Panc1 (cell line): ENCODE data around the gene CCT7. TPM values are rescaled to one million over a fixed set of nuclear protein-coding genes. Genes with fewer than 3 reads are reported as not detected.
A peak's percentile ranks its signal among the peaks of the same experiment; 100 is the strongest.

Source experiments
- ATAC-seq: fragments of 200-7000 bp; cut with Tn5 transposase; 2 replicates; pipeline ENCODE4 v1.9.1; 2020; ENCODE audit warnings: mild to moderate bottlenecking, moderate library complexity
- BruUV-seq: library from RNA; stranded (reverse); fragments of 400-500 nt; replicated peaks from 2 replicates; lab custom pipeline; 2021; lab: Mats Ljungman, UMichigan
- CTCF ChIA-PET: fragments of 300-600 bp; sonication (Branson Sonifier 250); formaldehyde crosslinking; loops from one replicate; lab custom pipeline; 2022; ENCODE audit warnings: antibody characterized with exemption; lab: Charles Lee
- POLR2A ChIA-PET: fragments of 300-600 bp; sonication (Branson Sonifier 250); formaldehyde crosslinking; loops from one replicate; lab custom pipeline; 2022; ENCODE audit warnings: antibody characterized with exemption; lab: Charles Lee
- DNase-seq: peaks from one replicate; pipeline ENCODE4 v3.0.0-alpha.2; 2010; ENCODE audit warnings: low read depth, low spot score
- H3K27ac ChIP-seq: 2 replicates; pipeline ENCODE4 v1.5.1; 2011; ENCODE audit warnings: mild to moderate bottlenecking, low read length, inconsistent platforms
- H3K27me3 ChIP-seq: fragments of 200-500 bp; sonication (Bioruptor generic); 2 replicates; pipeline ENCODE4 v1.6.0; 2014; ENCODE audit warnings: low read length, inconsistent platforms; ENCODE audit not compliant: control insufficient read depth, insufficient read depth
- H3K36me3 ChIP-seq: fragments of 200-500 bp; sonication (Bioruptor generic); 2 replicates; pipeline ENCODE4 v1.5.1; 2014; ENCODE audit warnings: inconsistent platforms, mild to moderate bottlenecking, low read length, moderate library complexity; ENCODE audit not compliant: control insufficient read depth, insufficient read depth
- H3K4me1 ChIP-seq: 2 replicates; pipeline ENCODE4 v1.5.1; 2011; ENCODE audit warnings: inconsistent platforms, mild to moderate bottlenecking, low read length, moderate library complexity; ENCODE audit not compliant: control insufficient read depth, insufficient read depth
- H3K4me3 ChIP-seq, 2 experiments: 2 replicates each; pipeline ENCODE4 v1.5.1; 2011 to 2012; ENCODE audit warnings: low read depth in 2 of 2, low read length in 2 of 2, mild to moderate bottlenecking in 2 of 2, inconsistent platforms in 1 of 2, moderate library complexity in 1 of 2
- H3K9me3 ChIP-seq: fragments of 200-500 bp; sonication (Bioruptor generic); 2 replicates; pipeline ENCODE4 v1.5.1; 2014; ENCODE audit warnings: low read depth, mild to moderate bottlenecking, inconsistent platforms, low read length, moderate library complexity; ENCODE audit not compliant: control insufficient read depth, insufficient read depth
- POLR2AphosphoS5 ChIP-seq: IDR thresholded peaks from 2 replicates; pipeline ENCODE4 v1.6.1; 2012; ENCODE audit warnings: mild to moderate bottlenecking, low read depth, low read length, moderate library complexity
- SIN3A ChIP-seq: IDR thresholded peaks from 2 replicates; pipeline ENCODE4 v1.6.1; 2012; ENCODE audit warnings: low read depth, mild to moderate bottlenecking, low read length, moderate library complexity, borderline replicate concordance; ENCODE audit not compliant: insufficient read depth
- TCF7L2 ChIP-seq: IDR thresholded peaks from 2 replicates; pipeline ENCODE4 v1.6.1; 2011; ENCODE audit warnings: mild to moderate bottlenecking, low read depth, low read length, inconsistent platforms
- in situ Hi-C: cut with HindIII; loops from 2 replicates; pipeline ENCODE4 v1.10.0; 2016; ENCODE audit warnings: low sequenced_read_pairs, low pct_unique_long_range_greater_than_20kb
- intact Hi-C: fragments of 100-400 bp; cut with micrococcal nuclease; formaldehyde crosslinking; loops from one replicate; pipeline ENCODE4 v1.10.0; 2022; ENCODE audit not compliant: unreplicated experiment
- total RNA-seq: library from RNA; stranded (reverse); gene quantifications from one replicate; pipeline ENCODE4 v1.2.1, GENCODE V29; 2021; ENCODE audit not compliant: unreplicated experiment
- TF ChIP-seq, protein P1 (sequence below), 2 experiments: IDR thresholded peaks; 2 replicates each; pipeline ENCODE4 v1.6.1; 2011 to 2012; ENCODE audit warnings: low read depth in 2 of 2, control low read depth in 1 of 2, low read length in 1 of 2, mild to moderate bottlenecking in 1 of 2, moderate library complexity in 1 of 2; ENCODE audit not compliant: insufficient read depth in 1 of 2
- TF ChIP-seq, protein P2 (sequence below): fragments of 450-650 bp; IDR thresholded peaks from 2 replicates; pipeline ENCODE4 v1.5.1; 2017; ENCODE audit warnings: mild to moderate bottlenecking

The CCT7 gene
- total RNA-seq, 1 experiment from 2014 or later = 426 TPM

DNA sequence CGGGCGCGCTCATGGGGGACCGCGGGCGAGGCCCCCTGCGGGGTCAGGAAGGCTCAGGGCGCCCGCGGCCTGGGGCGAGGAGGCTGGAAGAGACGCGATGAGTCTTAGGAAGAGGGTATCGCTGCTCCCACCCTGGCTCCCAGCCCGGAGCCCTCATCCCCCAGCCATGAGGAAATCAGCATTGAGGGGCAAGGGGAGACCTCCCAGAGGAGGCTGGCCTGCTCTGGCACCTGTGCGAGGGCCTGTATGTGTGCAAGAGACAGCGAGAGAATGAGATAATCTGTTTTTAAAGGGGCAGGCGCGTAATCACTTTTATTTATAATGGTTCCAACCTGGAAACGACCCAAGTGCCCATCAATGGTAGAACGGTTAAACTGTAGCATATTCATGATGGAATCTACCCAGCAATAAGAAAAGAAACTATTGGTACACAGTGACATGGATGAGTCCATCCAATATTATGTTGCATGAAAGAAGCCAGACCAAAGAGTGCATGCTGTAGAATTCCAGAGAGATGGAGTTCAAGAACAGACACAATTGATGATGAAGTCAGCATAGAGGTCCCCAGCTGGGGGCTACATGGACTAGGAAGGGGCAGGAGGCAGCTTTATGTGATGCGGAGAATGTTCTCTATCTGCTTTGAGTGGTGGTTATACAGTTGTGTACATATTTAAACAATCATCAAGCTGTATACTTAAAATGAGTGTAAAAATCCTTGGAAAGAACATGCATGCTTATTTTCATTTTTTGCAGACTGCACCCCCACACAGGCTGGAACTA lies 35.8 kb downstream of the CCT7 start:
- BruUV-seq = no TSS peak
- Histone ChIP-seq H3K27ac (no peak overlapping the region; the same call in 1 of the 2 replicates), H3K4me3 (peak overlapping the region; percentile 43 to 52), H3K36me3 (no peaks in the 10 kb centered on the region; the same call in 1 of the 2 replicates), H3K27me3 (no peaks in the 10 kb centered on the region), H3K9me3 (no peaks in the 10 kb centered on the region), H3K4me1 (peaks cover 4% of the 10 kb centered on the region; the same call in 1 of the 2 replicates)
- TF ChIP-seq, protein P1, sequence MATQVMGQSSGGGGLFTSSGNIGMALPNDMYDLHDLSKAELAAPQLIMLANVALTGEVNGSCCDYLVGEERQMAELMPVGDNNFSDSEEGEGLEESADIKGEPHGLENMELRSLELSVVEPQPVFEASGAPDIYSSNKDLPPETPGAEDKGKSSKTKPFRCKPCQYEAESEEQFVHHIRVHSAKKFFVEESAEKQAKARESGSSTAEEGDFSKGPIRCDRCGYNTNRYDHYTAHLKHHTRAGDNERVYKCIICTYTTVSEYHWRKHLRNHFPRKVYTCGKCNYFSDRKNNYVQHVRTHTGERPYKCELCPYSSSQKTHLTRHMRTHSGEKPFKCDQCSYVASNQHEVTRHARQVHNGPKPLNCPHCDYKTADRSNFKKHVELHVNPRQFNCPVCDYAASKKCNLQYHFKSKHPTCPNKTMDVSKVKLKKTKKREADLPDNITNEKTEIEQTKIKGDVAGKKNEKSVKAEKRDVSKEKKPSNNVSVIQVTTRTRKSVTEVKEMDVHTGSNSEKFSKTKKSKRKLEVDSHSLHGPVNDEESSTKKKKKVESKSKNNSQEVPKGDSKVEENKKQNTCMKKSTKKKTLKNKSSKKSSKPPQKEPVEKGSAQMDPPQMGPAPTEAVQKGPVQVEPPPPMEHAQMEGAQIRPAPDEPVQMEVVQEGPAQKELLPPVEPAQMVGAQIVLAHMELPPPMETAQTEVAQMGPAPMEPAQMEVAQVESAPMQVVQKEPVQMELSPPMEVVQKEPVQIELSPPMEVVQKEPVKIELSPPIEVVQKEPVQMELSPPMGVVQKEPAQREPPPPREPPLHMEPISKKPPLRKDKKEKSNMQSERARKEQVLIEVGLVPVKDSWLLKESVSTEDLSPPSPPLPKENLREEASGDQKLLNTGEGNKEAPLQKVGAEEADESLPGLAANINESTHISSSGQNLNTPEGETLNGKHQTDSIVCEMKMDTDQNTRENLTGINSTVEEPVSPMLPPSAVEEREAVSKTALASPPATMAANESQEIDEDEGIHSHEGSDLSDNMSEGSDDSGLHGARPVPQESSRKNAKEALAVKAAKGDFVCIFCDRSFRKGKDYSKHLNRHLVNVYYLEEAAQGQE (IDR thresholded peaks at IDR 0.05; ENCODE audit: insufficient read depth in 1 of 2, low read depth in 2 of 2, low read length in 1 of 2) = no peak
- TF ChIP-seq POLR2AphosphoS5 (no peak), SIN3A (no peak), TCF7L2 (no peak)
- intact Hi-C loops (no loop called here), in situ Hi-C loops (no loop called here)
- ATAC-seq (no peak), DNase-seq (no peak)
- ChIA-PET CTCF (interaction anchor here (0.5 kb wide), 1 partner anchor 93 kb away, joined by 11 read pairs; no protein-coding TSS in a partner anchor), POLR2A (no interaction called here)

DNA sequence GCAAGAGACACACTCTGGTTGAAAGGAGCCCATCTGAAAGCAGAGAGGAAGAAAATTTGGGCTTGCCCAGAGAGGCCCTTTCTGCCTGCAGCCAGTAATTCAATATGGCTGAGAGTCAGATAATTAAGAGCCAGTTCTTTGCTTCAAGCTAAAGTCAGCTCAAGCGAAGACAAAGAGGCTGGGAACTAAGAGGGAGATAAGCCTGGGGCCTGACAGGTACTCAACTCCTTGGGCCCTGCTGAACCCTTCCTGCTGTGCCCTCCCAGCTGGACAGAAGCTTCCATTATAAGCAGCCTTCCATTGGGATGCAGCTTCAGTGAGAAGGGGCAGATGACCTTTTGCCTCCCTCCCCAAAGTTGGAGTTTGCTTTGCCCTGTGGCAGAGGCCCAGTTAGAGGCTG lies 38.2 kb downstream of the CCT7 start:
- Histone ChIP-seq H3K4me1 (peaks cover 4% of the 10 kb centered on the region; the same call in 1 of the 2 replicates), H3K4me3 (no peak overlapping the region), H3K36me3 (no peaks in the 10 kb centered on the region; the same call in 1 of the 2 replicates), H3K9me3 (no peaks in the 10 kb centered on the region), H3K27ac (no peak overlapping the region), H3K27me3 (no peaks in the 10 kb centered on the region)
- CTCF ChIA-PET = no interaction called here
- in situ Hi-C loops = no loop called here
- no TSS peak for BruUV-seq
- TF ChIP-seq POLR2AphosphoS5 = no peak
- no peak for TF ChIP-seq SIN3A
- intact Hi-C loops = no loop called here
- POLR2A ChIA-PET = no interaction called here
- ATAC-seq (no peak), DNase-seq (no peak)

DNA sequence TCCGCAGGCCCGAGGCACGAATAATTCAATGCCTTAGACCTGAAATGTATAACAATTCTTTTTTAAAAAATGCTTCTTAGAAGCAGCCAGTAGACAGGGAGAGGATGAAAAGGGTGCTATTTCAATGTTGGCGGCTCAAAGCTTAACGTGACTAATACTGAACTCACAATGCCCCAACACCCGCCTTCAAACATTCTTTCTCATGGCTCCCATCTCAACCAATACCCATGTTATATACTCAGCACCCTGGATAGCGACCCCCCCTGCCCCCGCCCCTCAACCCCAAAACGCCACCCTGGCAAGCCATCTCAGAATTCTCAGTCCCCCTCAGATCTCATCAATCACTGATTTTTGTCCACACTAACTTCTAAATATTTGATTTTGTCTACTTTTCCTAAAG lies 45.7 kb downstream of the CCT7 start:
- H3K4me1 ChIP-seq = peaks cover 6% of the 10 kb centered on the region; the same call in 1 of the 2 replicates
- BruUV-seq = no TSS peak
- no peak for ATAC-seq
- H3K36me3 ChIP-seq = no peaks in the 10 kb centered on the region; the same call in 1 of the 2 replicates
- intact Hi-C loops (no loop called here), in situ Hi-C loops (no loop called here)
- ChIA-PET POLR2A (no interaction called here), CTCF (interaction anchor here (0.5 kb wide), 1 partner anchor 25 kb away, joined by 3 read pairs; no protein-coding TSS in a partner anchor)
- no peaks in the 10 kb centered on the region for H3K27me3 ChIP-seq
- no peak for DNase-seq
- H3K4me3 ChIP-seq = no peak overlapping the region
- TF ChIP-seq, protein P2, sequence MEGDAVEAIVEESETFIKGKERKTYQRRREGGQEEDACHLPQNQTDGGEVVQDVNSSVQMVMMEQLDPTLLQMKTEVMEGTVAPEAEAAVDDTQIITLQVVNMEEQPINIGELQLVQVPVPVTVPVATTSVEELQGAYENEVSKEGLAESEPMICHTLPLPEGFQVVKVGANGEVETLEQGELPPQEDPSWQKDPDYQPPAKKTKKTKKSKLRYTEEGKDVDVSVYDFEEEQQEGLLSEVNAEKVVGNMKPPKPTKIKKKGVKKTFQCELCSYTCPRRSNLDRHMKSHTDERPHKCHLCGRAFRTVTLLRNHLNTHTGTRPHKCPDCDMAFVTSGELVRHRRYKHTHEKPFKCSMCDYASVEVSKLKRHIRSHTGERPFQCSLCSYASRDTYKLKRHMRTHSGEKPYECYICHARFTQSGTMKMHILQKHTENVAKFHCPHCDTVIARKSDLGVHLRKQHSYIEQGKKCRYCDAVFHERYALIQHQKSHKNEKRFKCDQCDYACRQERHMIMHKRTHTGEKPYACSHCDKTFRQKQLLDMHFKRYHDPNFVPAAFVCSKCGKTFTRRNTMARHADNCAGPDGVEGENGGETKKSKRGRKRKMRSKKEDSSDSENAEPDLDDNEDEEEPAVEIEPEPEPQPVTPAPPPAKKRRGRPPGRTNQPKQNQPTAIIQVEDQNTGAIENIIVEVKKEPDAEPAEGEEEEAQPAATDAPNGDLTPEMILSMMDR = no peak
- TF ChIP-seq, protein P1 (IDR thresholded peaks at IDR 0.05; ENCODE audit: insufficient read depth in 1 of 2, low read depth in 2 of 2, low read length in 1 of 2) = peak in 1 of 2 experiments; percentile 65; a peak in 2 of 4 replicates
- H3K27ac ChIP-seq = no peak overlapping the region
- H3K9me3 ChIP-seq = no peaks in the 10 kb centered on the region
